SHP77 (cell line): Measurements from ENCODE around the gene CRYL1.

Experiments
- DNase-seq, 2 experiments: peaks; one replicate each; lab custom pipeline; 2025; lab: John Stamatoyannopoulos, UW

CRYL1 gene

GRCh38 chr13:20525601-20526544 lies at the start of gene CRYL1:
TSS of gene CRYL1 (minus strand) at chr13:20525857. CDS start at chr13:20525794, 63 bp downstream.
- peak; percentile 52 to 69 for DNase-seq

GRCh38 chr13:20573636-20574035 lies 48.0 kb upstream of the CRYL1 start:
- no peak for DNase-seq

- no peak for DNase-seq
Measured at GRCh38 chr13:20573186-20573585, 47.5 kb upstream of the CRYL1 start.

- no peak for DNase-seq
Measured at GRCh38 chr13:20571676-20572075, 46.0 kb upstream of the CRYL1 start.

GRCh38 chr13:20570517-20570916 lies 44.9 kb upstream of the CRYL1 start:
- DNase-seq, result no peak

GRCh38 chr13:20567881-20568528 lies 42.3 kb upstream of the CRYL1 start:
- DNase-seq, result no peak

GRCh38 chr13:20566898-20567874 lies 41.5 kb upstream of the CRYL1 start, which contains the start of gene IFT88:
TSS of gene IFT88 (plus strand) at chr13:20567157. CDS start at chr13:20574386, 7,229 bp downstream.
- DNase-seq, result peak; percentile 78 to 87

GRCh38 chr13:20566468-20566897 lies 40.8 kb upstream of the CRYL1 start:
- peak in 1 of 2 experiments; percentile 85 for DNase-seq

GRCh38 chr13:20565115-20565736 lies 39.6 kb upstream of the CRYL1 start:
- DNase-seq, result no peak

- no peak for DNase-seq
Measured at GRCh38 chr13:20561741-20562140, 36.1 kb upstream of the CRYL1 start.

- no peak for DNase-seq
Measured at GRCh38 chr13:20559659-20560356, 34.2 kb upstream of the CRYL1 start.

- DNase-seq, result no peak
Measured at GRCh38 chr13:20558982-20559381, 33.3 kb upstream of the CRYL1 start.

GRCh38 chr13:20553311-20553710 lies 27.7 kb upstream of the CRYL1 start:
- no peak for DNase-seq

GRCh38 chr13:20550799-20551198 lies 25.1 kb upstream of the CRYL1 start:
- DNase-seq, result no peak

- no peak for DNase-seq
Measured at GRCh38 chr13:20547479-20547908, 21.8 kb upstream of the CRYL1 start.

GRCh38 chr13:20546556-20546955 lies 20.9 kb upstream of the CRYL1 start:
- no peak for DNase-seq

GRCh38 chr13:20544201-20544923 lies 18.7 kb upstream of the CRYL1 start:
- no peak for DNase-seq

GRCh38 chr13:20536992-20537391 lies 11.3 kb upstream of the CRYL1 start:
- no peak for DNase-seq

- DNase-seq, result no peak
Measured at GRCh38 chr13:20534038-20534608, 8.5 kb upstream of the CRYL1 start.

GRCh38 chr13:20528452-20528851 lies 2.8 kb upstream of the CRYL1 start:
- no peak for DNase-seq
